GM21825 (cell line): ENCODE data around the gene LYST.
"Not testable (repeated sequence)": the region's sequence is repeated elsewhere in the genome, so short reads cannot be mapped to it uniquely, and the experiment has no call there.

ENCODE experiments used
- ATAC-seq: cut with Tn5 transposase; IDR thresholded peaks from one replicate; pipeline ENCODE4 v1.9.1; 2021; ENCODE audit warnings: mild to moderate bottlenecking, moderate library complexity; ENCODE audit not compliant: unreplicated experiment

Gene LYST, protein sequence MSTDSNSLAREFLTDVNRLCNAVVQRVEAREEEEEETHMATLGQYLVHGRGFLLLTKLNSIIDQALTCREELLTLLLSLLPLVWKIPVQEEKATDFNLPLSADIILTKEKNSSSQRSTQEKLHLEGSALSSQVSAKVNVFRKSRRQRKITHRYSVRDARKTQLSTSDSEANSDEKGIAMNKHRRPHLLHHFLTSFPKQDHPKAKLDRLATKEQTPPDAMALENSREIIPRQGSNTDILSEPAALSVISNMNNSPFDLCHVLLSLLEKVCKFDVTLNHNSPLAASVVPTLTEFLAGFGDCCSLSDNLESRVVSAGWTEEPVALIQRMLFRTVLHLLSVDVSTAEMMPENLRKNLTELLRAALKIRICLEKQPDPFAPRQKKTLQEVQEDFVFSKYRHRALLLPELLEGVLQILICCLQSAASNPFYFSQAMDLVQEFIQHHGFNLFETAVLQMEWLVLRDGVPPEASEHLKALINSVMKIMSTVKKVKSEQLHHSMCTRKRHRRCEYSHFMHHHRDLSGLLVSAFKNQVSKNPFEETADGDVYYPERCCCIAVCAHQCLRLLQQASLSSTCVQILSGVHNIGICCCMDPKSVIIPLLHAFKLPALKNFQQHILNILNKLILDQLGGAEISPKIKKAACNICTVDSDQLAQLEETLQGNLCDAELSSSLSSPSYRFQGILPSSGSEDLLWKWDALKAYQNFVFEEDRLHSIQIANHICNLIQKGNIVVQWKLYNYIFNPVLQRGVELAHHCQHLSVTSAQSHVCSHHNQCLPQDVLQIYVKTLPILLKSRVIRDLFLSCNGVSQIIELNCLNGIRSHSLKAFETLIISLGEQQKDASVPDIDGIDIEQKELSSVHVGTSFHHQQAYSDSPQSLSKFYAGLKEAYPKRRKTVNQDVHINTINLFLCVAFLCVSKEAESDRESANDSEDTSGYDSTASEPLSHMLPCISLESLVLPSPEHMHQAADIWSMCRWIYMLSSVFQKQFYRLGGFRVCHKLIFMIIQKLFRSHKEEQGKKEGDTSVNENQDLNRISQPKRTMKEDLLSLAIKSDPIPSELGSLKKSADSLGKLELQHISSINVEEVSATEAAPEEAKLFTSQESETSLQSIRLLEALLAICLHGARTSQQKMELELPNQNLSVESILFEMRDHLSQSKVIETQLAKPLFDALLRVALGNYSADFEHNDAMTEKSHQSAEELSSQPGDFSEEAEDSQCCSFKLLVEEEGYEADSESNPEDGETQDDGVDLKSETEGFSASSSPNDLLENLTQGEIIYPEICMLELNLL (N-terminal part only)

DNA sequence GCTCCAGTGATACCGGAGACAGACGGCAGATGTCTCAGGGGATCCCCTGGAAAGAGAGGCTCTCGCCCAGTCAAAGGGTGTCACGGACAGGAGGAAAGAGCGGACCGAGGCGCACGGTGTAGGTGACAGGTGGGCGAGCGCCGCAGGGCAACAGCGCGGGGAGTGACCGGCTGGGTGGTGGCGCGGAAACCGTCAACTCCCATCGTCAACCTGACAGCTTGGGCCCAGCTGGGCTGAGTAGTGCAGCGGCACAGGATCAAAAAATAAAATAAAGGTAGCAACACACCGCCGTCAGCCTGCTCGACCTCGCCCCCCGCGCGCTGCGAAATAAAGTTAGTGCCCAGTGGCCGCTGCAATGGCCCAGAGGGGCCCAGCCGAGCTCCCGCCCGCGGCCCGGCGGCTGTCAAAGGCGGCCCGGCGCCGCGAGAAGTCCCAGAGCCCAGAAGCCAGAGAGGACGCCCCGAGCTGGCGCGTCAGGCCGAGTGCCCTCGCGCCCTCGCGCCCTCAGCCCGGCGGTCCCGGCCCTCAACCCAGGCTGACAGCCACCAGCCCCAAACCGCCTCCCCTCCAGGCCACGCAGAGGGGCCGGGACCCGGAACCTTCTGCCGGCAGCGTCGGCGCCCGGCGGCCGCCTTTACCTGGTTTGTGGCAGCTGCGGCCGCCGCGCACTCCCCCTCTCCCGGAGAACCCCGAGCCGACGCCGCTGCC, at the start of gene LYST:
TSS of gene LYST (minus strand) at position 702 of the 708 bp plus-strand sequence. CDS start 36,489 bp downstream, outside the sequence.
- ATAC-seq, result peak; percentile 44

DNA sequence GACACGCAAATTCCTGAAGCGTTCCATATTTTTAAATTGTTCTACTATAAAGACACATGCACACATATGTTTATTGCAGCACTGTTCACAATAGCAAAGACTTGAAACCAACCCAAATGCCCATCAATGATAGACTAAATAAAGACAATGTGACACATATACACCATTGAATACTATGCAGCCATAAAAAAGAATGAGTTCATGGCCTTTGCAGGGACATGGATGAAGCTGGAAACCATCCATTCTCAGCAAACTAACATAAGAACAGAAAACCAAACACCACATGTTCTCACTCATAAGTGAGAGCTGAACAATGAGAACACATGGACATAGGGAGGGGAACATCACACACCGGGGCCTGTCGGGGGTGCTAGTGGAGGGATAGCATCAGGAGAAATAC, 48.8 kb upstream of the LYST start:
- not testable (repeated sequence) for ATAC-seq

DNA sequence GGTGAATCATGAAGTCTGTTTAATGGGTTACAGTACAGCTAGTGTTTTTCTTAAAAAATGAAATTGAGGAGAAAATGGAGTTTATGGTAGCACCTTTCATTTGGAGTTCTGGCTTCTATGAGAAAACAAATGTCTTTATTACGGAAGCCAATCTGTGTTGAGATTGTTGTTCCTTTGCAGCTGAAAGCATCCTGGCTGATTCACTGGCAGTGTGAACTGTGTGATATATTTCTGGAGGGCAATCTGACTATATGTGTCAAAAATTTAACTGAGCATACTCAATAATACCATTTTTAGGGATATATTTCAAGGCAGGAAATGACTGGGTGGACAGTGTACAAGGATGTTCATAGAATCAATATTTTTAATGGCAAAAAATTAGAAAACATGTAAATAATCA, 46.6 kb upstream of the LYST start:
- ATAC-seq, result no peak

DNA sequence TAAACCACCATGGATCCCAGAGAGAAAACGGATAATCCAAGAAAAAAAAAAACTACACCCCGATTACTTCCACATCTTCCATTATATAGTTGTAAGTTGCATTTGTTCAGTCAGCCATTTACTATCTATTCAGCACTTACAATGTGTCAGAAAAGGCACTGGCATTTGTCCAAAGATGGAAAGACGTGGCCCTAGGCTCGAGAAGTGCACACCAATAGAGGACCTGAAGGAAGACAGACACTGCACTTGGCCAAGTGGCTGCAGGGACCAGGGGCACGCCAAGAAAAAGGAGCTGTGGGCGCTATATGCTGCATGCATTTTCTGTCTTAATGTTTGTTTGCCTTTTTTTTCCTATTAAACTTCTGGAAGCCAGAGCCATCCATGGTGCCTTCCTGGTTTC, 45.2 kb upstream of the LYST start:
- ATAC-seq, result no peak

DNA sequence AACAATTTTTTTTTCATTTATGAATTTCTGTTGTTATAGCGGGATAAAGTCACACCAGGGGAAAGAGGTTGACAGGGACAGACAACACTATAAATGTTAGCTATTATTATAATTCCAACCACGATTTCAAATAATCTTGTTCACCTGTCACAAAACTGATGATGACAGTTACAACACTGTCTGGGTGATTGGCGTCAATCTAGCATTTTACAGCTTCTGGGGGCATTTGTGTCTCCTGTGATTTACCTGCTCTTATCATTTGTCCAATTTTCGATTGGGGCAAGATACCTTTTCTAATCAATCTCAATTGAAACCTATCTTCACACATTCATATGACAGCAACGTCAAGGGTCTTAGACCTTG, 44.6 kb upstream of the LYST start:
- no peak for ATAC-seq

DNA sequence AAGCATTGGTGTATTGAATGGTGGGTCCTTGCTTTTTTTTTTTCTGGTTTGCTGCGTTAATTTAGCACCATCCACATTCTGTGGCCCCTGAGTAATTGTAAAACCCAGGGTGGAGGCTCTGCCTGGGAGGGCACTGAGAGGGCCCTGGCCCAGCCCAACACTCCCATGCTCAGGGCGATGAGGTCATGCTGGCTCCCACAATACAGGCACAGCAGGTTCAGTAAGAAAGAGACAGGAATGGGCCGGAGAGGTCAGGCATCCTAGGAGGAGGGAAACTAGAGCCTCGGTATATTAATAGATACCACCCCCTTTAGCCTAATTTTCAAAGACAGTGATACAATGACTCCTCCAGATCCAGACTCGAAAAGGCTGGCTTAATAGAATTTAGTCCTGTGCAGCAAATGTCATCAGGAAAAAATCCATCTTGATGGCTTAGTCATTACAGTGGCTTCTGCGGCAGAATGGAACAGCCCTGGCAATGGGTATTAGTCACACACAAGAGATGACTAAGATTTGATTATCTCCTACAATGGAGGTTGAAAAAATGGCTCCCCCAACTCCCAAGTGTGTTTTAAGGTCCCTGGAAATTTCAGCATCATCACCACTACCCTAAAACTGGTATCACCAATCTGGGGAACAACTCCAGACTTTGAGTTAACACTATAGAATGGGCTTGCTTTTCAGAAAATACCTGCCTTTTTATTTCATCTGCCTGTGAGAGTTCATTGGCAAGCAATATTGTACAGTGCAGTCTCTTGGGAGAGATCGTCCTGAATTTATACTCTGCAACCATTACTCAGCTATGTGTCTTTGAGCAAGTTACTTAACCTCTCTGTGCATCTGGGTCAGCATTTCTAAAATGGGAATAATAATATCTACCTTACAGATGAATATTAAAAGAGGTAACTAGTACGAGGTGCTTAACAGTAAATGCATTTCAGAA, 43.9 kb upstream of the LYST start:
- ATAC-seq, result peak; percentile 55

DNA sequence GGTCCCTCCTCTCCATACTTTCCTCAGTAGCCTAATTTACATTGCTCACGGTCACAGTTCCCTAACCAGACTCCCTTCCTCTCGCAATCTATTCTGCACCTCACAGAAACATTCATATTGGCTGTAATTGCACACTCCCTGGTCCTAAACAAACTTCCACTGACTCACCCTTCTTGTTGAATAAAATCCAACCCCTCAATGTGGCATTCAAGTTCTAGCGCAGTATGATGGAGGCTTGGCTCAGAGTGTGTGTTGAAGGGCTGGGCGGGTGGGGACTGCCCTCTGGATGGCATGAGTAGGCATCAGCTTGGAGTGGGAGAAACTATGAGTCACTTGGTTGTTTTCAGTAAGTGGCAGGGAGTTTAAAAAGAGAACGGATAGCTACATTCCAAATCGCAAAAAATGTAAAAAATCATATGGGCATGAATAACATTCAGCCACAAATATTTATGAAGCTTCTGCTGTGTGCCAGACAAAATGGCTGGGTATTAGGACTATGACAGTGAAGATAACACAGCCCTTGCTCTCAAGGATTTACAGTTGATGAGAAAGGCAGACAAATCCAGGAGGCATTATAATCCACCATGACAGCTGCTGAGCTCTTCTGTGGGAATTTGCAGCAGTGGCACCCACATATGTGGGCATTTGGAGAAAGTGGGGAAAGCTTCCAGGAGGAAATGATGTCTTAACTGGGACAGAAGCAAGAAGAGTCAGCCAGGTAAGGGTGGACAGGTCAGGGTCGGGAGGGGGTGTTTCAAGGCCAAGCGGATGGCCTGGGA, 42.2 kb upstream of the LYST start:
- ATAC-seq, result no peak

DNA sequence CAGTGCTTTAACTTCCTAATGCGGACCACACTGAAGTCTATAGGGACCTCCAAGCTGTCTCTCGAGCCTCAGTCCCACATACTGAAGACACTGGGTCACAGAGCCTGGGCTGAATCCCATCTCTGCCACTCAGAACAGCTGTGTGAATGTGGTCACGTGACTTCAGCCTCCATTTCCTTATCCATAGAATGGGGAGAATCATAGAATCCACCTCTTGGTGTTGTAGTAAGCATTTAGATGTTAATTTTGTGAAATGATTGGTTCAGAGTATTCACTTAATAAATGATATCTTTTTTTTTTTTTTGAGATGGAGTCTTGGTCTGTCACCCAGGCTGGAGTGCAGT, 41.2 kb upstream of the LYST start:
- no peak for ATAC-seq

DNA sequence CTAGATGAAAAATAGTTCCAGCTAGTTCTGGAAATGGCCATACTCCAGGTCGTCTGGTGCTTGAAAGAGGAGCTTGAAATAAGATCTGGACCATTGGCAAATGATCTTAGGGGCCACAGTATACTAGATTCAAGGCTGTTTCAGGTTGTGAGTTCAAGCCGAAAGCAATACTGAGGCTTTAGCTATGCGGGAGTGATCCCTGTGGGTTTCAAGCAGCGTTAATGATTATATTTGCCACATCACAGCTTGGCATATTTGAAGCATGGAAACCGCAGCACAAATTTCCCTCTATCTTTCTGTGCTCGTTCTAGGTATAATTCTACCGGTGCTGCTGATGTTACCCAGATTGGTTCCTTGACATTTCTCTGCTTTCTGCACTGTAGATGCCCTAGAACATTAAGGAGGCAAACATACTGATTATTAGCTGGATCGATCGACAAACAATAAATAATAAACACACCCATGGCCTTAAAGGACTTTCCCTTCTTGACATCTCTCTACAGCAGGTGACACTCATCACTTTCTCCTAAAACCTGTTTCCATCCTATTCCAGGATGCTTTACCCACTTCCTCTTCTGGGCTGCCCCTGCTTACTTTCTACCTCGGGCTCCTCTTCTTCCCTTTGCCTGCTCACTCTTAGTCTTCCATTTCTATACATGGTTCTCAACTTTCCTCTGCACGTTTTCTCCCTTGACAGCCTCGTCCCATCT, 40.6 kb upstream of the LYST start:
- ATAC-seq, result no peak

DNA sequence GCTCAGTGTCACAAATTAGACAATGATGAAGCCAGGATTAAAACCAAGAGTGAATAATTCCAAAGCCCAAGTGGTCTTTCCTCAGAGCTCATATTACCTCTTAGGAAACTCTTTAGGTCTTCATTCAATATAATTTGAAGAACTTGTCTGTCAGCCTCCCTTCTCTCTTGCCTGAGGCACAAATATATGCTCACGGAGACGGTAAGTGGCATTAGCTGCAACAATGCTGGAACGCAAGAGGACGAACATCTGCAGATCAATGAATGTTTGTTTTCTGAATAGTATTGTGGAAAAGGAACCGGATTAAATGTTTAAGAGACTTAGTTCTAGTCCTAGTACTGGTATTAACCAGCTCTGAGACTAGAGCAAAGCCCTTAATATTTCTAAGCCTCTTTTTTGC, 39.7 kb upstream of the LYST start:
- ATAC-seq, result no peak

DNA sequence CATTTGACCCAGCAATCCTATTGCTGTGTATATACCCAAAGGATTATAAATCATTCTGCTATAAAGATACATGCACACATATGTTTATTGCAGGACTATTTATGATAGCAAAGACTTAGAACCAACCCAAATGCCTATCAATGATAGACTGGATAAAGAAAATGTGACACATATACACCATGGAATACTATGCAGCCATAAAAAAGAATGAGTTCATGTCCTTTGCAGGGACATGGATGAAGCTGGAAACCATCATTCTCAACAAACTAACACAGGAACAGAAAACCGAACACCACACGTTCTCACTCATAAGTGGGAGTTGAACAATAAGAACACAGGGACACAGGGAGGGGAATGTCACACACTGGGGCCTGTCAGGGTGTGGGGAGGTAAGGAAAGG, 37.1 kb upstream of the LYST start:
- ATAC-seq, result not testable (repeated sequence)

DNA sequence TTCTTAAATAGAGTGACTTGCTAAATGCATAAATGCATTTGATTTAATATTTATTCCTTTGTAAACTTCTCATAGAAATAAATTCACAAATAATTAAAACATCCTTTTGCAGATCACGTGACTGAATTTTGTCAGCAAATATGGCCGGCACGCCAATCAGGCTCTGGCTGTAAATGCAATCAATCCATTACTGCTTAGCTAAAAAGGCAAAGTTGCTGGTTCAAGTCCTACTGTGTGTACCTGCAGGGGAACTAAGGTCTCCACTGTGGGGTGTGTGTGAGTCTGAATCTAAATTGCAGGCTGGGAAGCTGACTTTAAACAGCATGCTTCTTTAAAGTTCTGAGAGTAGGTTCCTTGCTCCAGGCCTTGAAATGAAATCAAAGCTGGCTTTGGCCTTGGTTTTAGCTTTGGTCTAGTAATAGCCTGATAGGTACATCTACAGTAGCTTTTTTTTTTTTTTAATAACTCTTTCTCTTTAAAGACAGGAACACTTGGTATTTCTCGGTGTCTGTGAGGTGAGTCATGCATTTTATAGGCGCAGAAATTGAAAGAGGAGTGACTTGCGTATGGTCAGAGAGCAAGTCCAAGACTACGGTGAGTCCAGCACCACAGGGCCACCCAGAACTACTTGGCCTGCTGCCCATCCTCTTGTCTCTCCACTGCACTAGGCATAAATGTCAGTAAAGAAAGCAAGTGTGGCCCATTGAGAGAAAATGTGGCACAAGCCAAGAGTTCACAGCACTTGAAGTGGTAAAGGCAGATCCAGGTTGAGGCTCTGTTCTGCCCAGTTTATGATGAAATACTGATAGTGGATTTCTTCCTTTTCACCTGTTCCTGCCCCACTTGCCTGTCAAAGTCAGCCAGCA, 36.2 kb upstream of the LYST start:
- ATAC-seq, result no peak

DNA sequence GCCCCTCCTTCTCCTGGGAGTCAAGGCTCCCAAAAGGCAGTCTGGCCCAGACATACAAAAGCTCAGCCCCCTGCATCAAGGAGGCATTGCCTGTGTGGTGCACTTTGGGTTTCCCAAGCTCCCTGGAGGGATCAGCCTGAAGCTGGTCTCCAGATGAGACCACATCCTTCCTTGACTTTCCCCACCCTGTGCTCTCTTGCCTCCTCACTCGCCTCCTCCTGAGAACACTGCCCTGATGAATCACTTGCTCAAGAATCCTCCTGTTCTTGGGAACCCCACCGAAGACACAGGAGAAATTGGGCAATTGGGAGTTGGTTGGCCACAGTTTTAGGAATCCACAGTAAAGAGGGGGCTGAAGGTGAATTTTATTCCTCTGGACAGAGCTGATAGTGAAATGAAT, 34.8 kb upstream of the LYST start:
- ATAC-seq, result no peak

DNA sequence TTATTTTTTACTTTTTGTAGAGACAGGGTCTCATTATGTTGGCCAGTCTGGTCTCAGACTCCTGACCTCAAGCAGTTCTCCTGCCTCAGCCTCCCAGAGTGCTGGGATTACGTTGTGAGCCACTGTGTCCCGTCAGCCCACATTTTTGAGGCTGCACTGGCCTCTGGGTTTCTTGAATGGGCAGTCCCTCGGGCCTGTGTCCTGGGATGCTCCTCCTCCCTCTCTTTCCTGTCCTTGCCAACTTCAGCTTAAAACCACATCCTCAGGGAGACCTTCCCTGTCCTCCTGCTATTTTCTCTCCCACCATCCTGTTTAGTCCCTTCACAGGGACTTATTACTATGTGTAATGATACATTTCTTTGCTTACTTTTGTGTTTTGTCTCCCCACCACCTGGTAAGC, 31.4 kb upstream of the LYST start:
- ATAC-seq, result no peak

DNA sequence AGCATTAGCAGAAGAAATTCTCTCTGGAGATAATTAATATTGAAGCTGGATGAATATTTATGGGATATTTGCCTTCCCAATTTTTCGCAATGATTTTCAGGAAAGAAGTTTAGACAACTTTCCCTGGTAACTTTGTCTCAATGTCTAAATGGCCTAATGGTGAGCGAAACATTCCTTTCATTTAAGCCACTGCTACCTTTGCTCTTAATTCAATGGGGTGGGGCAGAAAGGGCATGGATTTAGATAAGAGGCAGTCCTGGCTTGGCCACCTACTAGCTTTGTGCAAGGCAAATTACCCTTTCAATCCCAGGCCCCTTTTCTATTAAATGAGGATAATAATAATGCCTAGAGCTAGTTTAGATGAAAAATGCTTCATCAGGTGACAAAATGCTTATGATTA, 27.1 kb upstream of the LYST start:
- ATAC-seq, result no peak

DNA sequence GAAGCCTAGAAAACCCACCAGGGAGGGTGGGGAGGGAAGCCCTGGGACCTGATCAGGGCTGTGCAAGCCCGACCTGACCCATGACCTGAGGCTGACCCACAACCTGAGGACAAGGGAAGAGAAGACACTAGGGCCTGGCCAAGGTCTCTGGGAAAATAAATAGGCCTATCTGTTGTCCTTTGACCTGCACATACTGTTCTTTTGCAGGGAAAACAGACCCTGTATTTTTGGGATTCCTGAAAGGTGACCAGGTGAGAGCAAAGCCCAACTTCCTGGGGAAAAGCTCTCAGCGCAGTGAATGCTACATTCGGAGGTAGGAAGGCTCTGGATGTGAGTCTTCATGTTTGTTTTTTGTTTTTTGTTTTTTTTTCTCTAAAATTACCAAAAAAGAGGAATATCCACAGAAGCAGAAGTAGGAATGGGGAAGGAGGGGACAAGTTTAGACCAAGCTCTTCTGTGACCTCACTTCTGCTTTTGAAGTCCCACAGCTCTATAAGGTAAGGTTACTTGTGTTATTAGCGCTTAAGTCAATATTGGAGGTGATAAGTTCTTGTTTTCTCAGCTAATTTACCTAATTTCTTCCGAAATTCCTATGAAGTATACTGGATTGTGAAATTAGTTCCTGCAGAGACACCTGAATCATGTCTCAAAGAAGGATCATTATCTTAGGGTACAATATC, 26.2 kb upstream of the LYST start:
- no peak for ATAC-seq

DNA sequence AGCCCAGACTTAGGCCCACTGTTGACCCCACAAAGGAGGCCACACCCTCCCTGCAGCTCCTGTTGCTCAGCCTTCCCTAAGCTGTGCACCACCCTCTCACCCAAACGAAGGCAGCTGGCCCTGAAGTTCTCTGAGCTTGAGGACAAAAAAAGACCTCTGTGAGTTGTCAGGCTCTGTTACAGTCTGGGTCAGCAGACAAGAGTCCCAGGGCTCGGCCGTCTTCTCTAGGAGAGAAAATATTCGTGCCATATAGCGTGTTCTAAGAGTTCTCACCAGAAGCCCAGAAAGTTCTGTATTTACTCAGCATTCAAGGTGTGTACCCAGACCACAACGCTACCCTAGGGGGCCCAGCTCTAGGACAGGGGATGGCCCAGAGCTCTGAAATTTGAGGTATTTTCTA, 25.5 kb upstream of the LYST start:
- no peak for ATAC-seq
